Ovary (tissue), 10 donors: ENCODE data around the gene HSPB1. TPM values are rescaled to one million over a fixed set of nuclear protein-coding genes. Genes with fewer than 3 reads are reported as not detected.

Experiments
- DNase-seq, 5 donors: peaks; one replicate each; pipeline ENCODE4 v3.0.0-alpha.2; 2019 to 2020
- H3K27ac ChIP-seq, 2 donors: fragments of 200-600 bp; one replicate each; pipeline versions ENCODE4 v1.5.1 to v1.8.0; 2019 to 2022
- H3K27me3 ChIP-seq: fragments of 200-600 bp; one replicate; pipeline ENCODE4 v1.8.0; 2022
- H3K36me3 ChIP-seq: fragments of 200-600 bp; sonication (generic); one replicate; pipeline ENCODE4 v1.5.1; 2019
- H3K4me1 ChIP-seq: one replicate; pipeline ENCODE4 v1.8.1; 2013; ENCODE audit warnings: mild to moderate bottlenecking, moderate library complexity; ENCODE audit not compliant: insufficient read depth
- H3K4me3 ChIP-seq: fragments of 200-600 bp; sonication (generic); one replicate; pipeline ENCODE4 v1.5.1; 2017
- H3K9me3 ChIP-seq, 2 donors: fragments of 200-600 bp in 1 of 2; sonication (generic) in 1 of 2; one replicate each; pipeline versions ENCODE4 v1.5.1 to v1.8.1; 2013 to 2019; ENCODE audit warnings: mild to moderate bottlenecking in 1 of 2, moderate library complexity in 1 of 2
- EP300 ChIP-seq: sonication (generic); formaldehyde crosslinking; IDR thresholded peaks from one replicate; pipeline ENCODE4 v1.6.1; 2017; ENCODE audit warnings: antibody characterized with exemption
- POLR2A ChIP-seq: fragments of 450-650 bp; IDR thresholded peaks from one replicate; pipeline ENCODE4 v1.6.1; 2017; ENCODE audit warnings: antibody characterized with exemption, mild to moderate bottlenecking, moderate library complexity
- WGBS, 3 donors: extraction: QIAGEN DNeasy Blood & Tissue Kit in 1 of 3; methylation state at CpG; one replicate each; pipeline versions ENCODE4 v1.1.5 to v1.1.7; 2013 to 2017; 5-methylcytosine and 5-hydroxymethylcytosine counted together
- intact Hi-C, 4 donors: fragments of 100-400 bp; cut with DNase I; formaldehyde crosslinking; loops; one replicate each; pipeline versions ENCODE4 v1.11.0 to v1.15.1; 2022 to 2023
- long read RNA-seq, 3 donors: library from polyadenylated mRNA in 2 of 3; unstranded in 2 of 3; transcript quantifications; one replicate each; pipeline ENCODE4 v2.0.0 and lab custom pipeline, GENCODE V29; 2021 to 2026
- polyA plus RNA-seq, 2 donors: library from polyadenylated mRNA; stranded (reverse); fragments of 200-250 nt in 1 of 2; fragments of 350-450 nt in 1 of 2; fragmentation: Illumina TruSeq in 1 of 2; extraction: RNeasy Lipid Tissue Mini Kit (QIAGEN cat#74804) in 1 of 2; gene quantifications; one replicate each; pipeline ENCODE4 v1.2.3, GENCODE V29; 2013 to 2014
- total RNA-seq, 7 donors: library from RNA; depleted of rRNA in 2 of 7; stranded (reverse); fragments of >200 nt in 2 of 7; fragmentation: NEBNext Ultra II Directional in 3 of 7; extraction: Animal tissue kit (Norgen Biotek cat#: 25700) in 3 of 7; gene quantifications; one replicate each; pipeline versions ENCODE4 v1.1.0 to v1.2.4, GENCODE V29; 2016 to 2023
- TF ChIP-seq, protein P1 (sequence below), 3 donors: fragments of 450-650 bp in 2 of 3; fragments of 200-600 bp in 1 of 3; IDR thresholded peaks; one replicate each; pipeline versions ENCODE4 v1.5.1 to v1.8.0; 2016 to 2022; ENCODE audit warnings: antibody characterized with exemption in 3 of 3, mild to moderate bottlenecking in 1 of 3
- donor health status: DM: no; HTN: no; CAD: no; lungs with moderate emphysema.
- donor health status: DM: no; HTN: no; CAD: no.
- donor health status: Bipolar disorder and iron deficiency.
- donor health status: DM: yes; HTN: yes; CAD: no.
- donor health status: DM: no; HTN: no; CAD: no.
- donor health status: DM: yes; HTN: yes; CAD: no.

HSPB1 gene
- total RNA-seq (100 to 1,000 TPM; 138 to 913 (median 503) TPM), polyA plus RNA-seq (100 to 1,000 TPM in 1 of 2 donors, 1 to 10 TPM in 1; 5.7 to 326 TPM)
- long read RNA-seq, donor 1, transcript HSPB1-201 (3 exons, 909 nt), result major isoform, 207 of 228 reads
- long read RNA-seq, donor 1, transcript HSPB1-203 (2 exons, 1,455 nt), result minor isoform, 14 of 228 reads
- long read RNA-seq, donor 1, partial matches to known transcripts, result 2 of 228 reads
- long read RNA-seq, donor 1, other reads (novel, unspliced or antisense), result 5 of 228 reads
- long read RNA-seq, donor 2, transcript HSPB1-203 (2 exons, 1,455 nt), result minor isoform, 24 of 139 reads
- long read RNA-seq, donor 2, transcript HSPB1-201 (3 exons, 909 nt), result major isoform, 115 of 139 reads
- long read RNA-seq, donor 2, partial matches to known transcripts, result 0 of 139 reads
- long read RNA-seq, donor 2, other reads (novel, unspliced or antisense), result 0 of 139 reads
- long read RNA-seq, donor 3, transcript HSPB1-201 (3 exons, 909 nt), result major isoform, 288 of 476 reads
- long read RNA-seq, donor 3, transcript HSPB1-203 (2 exons, 1,455 nt), result minor isoform, 174 of 476 reads
- long read RNA-seq, donor 3, partial matches to known transcripts, result 14 of 476 reads
- long read RNA-seq, donor 3, other reads (novel, unspliced or antisense), result 0 of 476 reads

DNA sequence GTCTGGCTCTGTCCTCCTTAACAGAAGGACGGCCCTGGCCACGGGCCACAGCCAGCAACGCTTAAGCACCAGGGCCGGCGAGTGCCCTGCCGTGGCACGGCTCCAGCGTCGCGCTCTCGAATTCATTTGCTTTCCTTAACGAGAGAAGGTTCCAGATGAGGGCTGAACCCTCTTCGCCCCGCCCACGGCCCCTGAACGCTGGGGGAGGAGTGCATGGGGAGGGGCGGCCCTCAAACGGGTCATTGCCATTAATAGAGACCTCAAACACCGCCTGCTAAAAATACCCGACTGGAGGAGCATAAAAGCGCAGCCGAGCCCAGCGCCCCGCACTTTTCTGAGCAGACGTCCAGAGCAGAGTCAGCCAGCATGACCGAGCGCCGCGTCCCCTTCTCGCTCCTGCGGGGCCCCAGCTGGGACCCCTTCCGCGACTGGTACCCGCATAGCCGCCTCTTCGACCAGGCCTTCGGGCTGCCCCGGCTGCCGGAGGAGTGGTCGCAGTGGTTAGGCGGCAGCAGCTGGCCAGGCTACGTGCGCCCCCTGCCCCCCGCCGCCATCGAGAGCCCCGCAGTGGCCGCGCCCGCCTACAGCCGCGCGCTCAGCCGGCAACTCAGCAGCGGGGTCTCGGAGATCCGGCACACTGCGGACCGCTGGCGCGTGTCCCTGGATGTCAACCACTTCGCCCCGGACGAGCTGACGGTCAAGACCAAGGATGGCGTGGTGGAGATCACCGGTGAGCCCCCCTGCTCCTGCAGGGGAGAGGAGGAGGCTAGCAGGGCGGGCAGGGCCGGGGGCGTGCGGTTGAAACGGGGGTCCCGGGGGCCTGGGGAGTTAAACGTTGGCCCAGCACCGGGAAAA, at the start of gene HSPB1:
HSPB1 (plus strand) TSS at position 327 of the 855 bp plus-strand sequence; CDS start at position 367, 40 bp downstream.
- intact Hi-C loops, result no loop called here
- Histone ChIP-seq H3K4me3 (peak within 1 kb of the TSS; percentile 83), H3K9me3 (no peaks in the 10 kb centered on the region), H3K4me1 (peaks cover 12% of the 10 kb centered on the region), H3K27me3 (no peaks in the 10 kb centered on the region), H3K36me3 (no peaks in the 10 kb centered on the region), H3K27ac (peak within 1 kb of the TSS; percentile 97 to 99)
- DNase-seq, result peak; percentile 90 to 94 (median 91)
- TF ChIP-seq, protein P1, sequence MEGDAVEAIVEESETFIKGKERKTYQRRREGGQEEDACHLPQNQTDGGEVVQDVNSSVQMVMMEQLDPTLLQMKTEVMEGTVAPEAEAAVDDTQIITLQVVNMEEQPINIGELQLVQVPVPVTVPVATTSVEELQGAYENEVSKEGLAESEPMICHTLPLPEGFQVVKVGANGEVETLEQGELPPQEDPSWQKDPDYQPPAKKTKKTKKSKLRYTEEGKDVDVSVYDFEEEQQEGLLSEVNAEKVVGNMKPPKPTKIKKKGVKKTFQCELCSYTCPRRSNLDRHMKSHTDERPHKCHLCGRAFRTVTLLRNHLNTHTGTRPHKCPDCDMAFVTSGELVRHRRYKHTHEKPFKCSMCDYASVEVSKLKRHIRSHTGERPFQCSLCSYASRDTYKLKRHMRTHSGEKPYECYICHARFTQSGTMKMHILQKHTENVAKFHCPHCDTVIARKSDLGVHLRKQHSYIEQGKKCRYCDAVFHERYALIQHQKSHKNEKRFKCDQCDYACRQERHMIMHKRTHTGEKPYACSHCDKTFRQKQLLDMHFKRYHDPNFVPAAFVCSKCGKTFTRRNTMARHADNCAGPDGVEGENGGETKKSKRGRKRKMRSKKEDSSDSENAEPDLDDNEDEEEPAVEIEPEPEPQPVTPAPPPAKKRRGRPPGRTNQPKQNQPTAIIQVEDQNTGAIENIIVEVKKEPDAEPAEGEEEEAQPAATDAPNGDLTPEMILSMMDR (IDR thresholded peaks at IDR 0.05), result peak in 1 of 3 donors; percentile 28
- TF ChIP-seq POLR2A, result peak; percentile 82
- no peak for TF ChIP-seq EP300
- WGBS, 3 donors, result 1% methylated on average over 50 to 75 of the region's 75 CpGs

DNA sequence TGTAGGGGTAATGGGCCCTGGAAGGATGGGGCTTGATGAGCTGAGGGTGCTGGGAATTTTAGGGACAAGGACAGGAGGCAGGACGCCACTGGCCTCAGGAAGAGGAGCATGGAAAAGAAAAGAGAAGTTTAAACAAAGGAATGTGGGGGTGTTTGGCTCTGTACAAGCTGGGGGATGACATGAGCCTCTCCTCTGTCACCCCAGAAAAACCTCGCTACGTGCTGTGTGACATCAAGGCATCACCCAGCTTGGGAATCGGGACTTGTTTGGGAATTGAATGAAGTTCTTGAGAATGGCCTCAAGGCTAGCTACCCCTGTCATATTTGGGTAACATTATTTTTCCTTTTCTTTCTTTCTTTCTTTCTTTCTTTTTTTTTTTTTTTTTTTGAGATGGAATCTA, 47.7 kb upstream of the HSPB1 start:
- Histone ChIP-seq H3K4me3 (no peak overlapping the region), H3K27ac (no peak overlapping the region), H3K4me1 (no peaks in the 10 kb centered on the region), H3K27me3 (no peaks in the 10 kb centered on the region), H3K9me3 (no peaks in the 10 kb centered on the region), H3K36me3 (no peaks in the 10 kb centered on the region)
- TF ChIP-seq EP300 (no peak), POLR2A (no peak)
- TF ChIP-seq, protein P1 (IDR thresholded peaks at IDR 0.05), result no peak
- DNase-seq, result no peak
- WGBS, 3 donors, result 66 to 82% (median 80%) methylated on average over 4 of the region's 4 CpGs
- intact Hi-C loops, result no loop called here

DNA sequence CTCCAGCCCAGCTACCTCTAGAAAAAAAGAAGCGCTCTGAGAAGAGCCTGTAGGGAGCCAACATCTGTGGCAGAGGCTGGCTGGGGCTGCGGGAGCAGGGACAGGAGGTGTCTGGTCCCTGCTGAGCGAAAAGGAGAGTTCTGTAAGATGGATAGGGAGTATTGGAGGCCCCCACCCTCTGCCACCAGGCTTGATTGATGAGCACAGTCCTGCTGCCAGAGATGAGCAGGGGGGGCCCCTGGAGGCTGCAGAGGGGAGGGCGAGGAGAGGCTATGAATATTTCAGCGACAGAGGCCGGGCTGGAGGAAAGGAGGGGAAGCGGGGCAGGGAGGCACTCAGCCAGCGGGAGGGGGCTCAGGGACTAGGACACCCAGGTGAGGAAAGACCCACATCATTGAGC, 44.5 kb upstream of the HSPB1 start:
- DNase-seq, result no peak
- H3K4me3 ChIP-seq, result no peak overlapping the region
- intact Hi-C loops, result no loop called here
- H3K27me3 ChIP-seq, result no peaks in the 10 kb centered on the region
- TF ChIP-seq EP300 (no peak), POLR2A (no peak)
- TF ChIP-seq, protein P1 (IDR thresholded peaks at IDR 0.05), result no peak
- H3K27ac ChIP-seq, result no peak overlapping the region
- WGBS, 3 donors, result 43 to 48% (median 45%) methylated on average over 8 of the region's 8 CpGs
- no peaks in the 10 kb centered on the region for H3K36me3 ChIP-seq
- no peaks in the 10 kb centered on the region for H3K9me3 ChIP-seq
- H3K4me1 ChIP-seq, result no peaks in the 10 kb centered on the region
